UCSD-AML1 (cell line): ENCODE measurements around the gene C1orf198.

Experiments used
- DNase-seq: peaks from one replicate; lab custom pipeline; 2025; ENCODE audit not compliant: unreplicated experiment; lab: John Stamatoyannopoulos, UW

C1orf198 gene

GRCh38 chr1:230790026-230790425 lies 78.3 kb downstream of the C1orf198 start:
- DNase-seq = no peak

GRCh38 chr1:230788561-230789275 lies 79.6 kb downstream of the C1orf198 start:
- no peak for DNase-seq

- no peak for DNase-seq
These were observed 80.8 kb downstream of the C1orf198 start for GRCh38 chr1:230787471-230787870.
